ENCODE measurements around the gene NAA50. TPM values are rescaled to one million over a fixed set of nuclear protein-coding genes. Genes with fewer than 3 reads are reported as not detected.

Gene NAA50
- total and polyA plus RNA-seq, 2 donors (not counting 3 experiments of a cell fraction or from before 2014, with no cell fraction given), result 53.1 to 160 TPM

- no peaks in the 10 kb centered on the region for H4K20me1 ChIP-seq (replicated peaks; ENCODE audit: control insufficient read depth, extremely low read depth, insufficient read depth, low read length)
- no peak overlapping the region for H3K9ac ChIP-seq (replicated peaks; ENCODE audit: extremely low read depth, insufficient read depth, low read length)
- TF ChIP-seq FOS (IDR thresholded peaks at IDR 0.05; ENCODE audit: borderline replicate concordance, insufficient read depth, low read length), result no peak
- TF ChIP-seq JUN (IDR thresholded peaks at IDR 0.05; ENCODE audit: borderline replicate concordance, insufficient read depth, insufficient read length, low read depth), result no peak
- no peak for TF ChIP-seq MAX (IDR thresholded peaks at IDR 0.05; ENCODE audit: insufficient read depth, insufficient read length)
- TF ChIP-seq, protein P1, sequence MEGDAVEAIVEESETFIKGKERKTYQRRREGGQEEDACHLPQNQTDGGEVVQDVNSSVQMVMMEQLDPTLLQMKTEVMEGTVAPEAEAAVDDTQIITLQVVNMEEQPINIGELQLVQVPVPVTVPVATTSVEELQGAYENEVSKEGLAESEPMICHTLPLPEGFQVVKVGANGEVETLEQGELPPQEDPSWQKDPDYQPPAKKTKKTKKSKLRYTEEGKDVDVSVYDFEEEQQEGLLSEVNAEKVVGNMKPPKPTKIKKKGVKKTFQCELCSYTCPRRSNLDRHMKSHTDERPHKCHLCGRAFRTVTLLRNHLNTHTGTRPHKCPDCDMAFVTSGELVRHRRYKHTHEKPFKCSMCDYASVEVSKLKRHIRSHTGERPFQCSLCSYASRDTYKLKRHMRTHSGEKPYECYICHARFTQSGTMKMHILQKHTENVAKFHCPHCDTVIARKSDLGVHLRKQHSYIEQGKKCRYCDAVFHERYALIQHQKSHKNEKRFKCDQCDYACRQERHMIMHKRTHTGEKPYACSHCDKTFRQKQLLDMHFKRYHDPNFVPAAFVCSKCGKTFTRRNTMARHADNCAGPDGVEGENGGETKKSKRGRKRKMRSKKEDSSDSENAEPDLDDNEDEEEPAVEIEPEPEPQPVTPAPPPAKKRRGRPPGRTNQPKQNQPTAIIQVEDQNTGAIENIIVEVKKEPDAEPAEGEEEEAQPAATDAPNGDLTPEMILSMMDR (IDR thresholded peaks at IDR 0.05; ENCODE audit: extremely low read depth in 1 of 2, insufficient read depth in 1 of 2, low read depth in 1 of 2, low read length in 2 of 2), result no peak
- TF ChIP-seq MYC (IDR thresholded peaks at IDR 0.05; ENCODE audit: low read depth, low read length), result no peak
- no peak for TF ChIP-seq EZH2 (IDR thresholded peaks at IDR 0.05; ENCODE audit: borderline replicate concordance, low read depth, low read length, severe bottlenecking)
- no peak for TF ChIP-seq POLR2A (IDR thresholded peaks at IDR 0.05; ENCODE audit: low read depth, low read length)
- no peak for TF ChIP-seq GATA2 (IDR thresholded peaks at IDR 0.05; ENCODE audit: insufficient read depth, insufficient read length, low read depth, low read length)
- TF ChIP-seq POLR2AphosphoS5 (IDR thresholded peaks at IDR 0.05; ENCODE audit: insufficient read depth, low read depth, low read length), result no peak
- H3K79me2 ChIP-seq (ENCODE audit: control insufficient read depth, insufficient read depth, low read length), result no peaks in the 10 kb centered on the region
- POLR2A ChIA-PET, result no interaction called here
- H3K36me3 ChIP-seq (ENCODE audit: control insufficient read depth in 2 of 2, extremely low read depth in 1 of 2, insufficient read depth in 2 of 2, low read length in 2 of 2), result peaks cover 1 to 3% of the 10 kb centered on the region in 2 experiments
- no peak overlapping the region for H3K27ac ChIP-seq (ENCODE audit: insufficient read depth, low read depth, low read length)
- no peaks in the 10 kb centered on the region for H3K9me1 ChIP-seq (replicated peaks; ENCODE audit: control insufficient read depth, extremely low read depth, insufficient read depth, low read length)
- FAIRE-seq (no peak), DNase-seq (ENCODE audit: low read depth, low spot score) (no peak)
- no peaks in the 10 kb centered on the region for H3K4me1 ChIP-seq (ENCODE audit: control insufficient read depth, extremely low read depth, insufficient read depth, low read length)
- no TSS peak for BruUV-seq (replicated peaks)
- intact Hi-C loops (cut with micrococcal nuclease) (no loop called here), dilution Hi-C loops (cut with MboI; ENCODE audit: extremely low pct_ligation_motif_present, low sequenced_read_pairs) (no loop called here)
- no peak overlapping the region for H2AFZ ChIP-seq (ENCODE audit: low read depth, low read length)
- no peak overlapping the region for H3K4me2 ChIP-seq (ENCODE audit: insufficient read depth, low read length)
- CTCF ChIA-PET, result interaction anchor here (0.7 kb wide), 1 partner anchor 45 kb away, joined by 4 read pairs; no protein-coding TSS in a partner anchor
- H3K4me3 ChIP-seq (replicated peaks in 1 of 3; ENCODE audit: insufficient read depth in 1 of 3, low read depth in 1 of 3, low read length in 3 of 3), result no peak overlapping the region
- H3K9me3 ChIP-seq (replicated peaks; ENCODE audit: control insufficient read depth, insufficient read depth, low read length), result no peaks in the 10 kb centered on the region
- H3K27me3 ChIP-seq (ENCODE audit: control insufficient read depth in 2 of 2, insufficient read depth in 2 of 2, low read length in 2 of 2), result no peaks in the 10 kb centered on the region
Observed at GRCh38 chr3:113668015-113668414, 78.0 kb downstream of the NAA50 start.

Other genes with a start within 250 kb of the NAA50 start
- 15.0 and 16.7 TPM in 2 replicates for gene SPICE1, start 231.1 kb downstream of the NAA50 start, total RNA-seq
- gene SPICE1, start 231.1 kb downstream of the NAA50 start, polyA plus RNA-seq, result 2.1 and 2.3 TPM in 2 replicates
- not detected in 2 replicates for gene SIDT1, start 213.7 kb downstream of the NAA50 start, total RNA-seq
- 0.03 and 0.07 TPM in 2 replicates for gene SIDT1, start 213.7 kb downstream of the NAA50 start, polyA plus RNA-seq
- 10.5 and 10.9 TPM in 2 replicates for gene USF3, start 49.6 kb downstream of the NAA50 start, total RNA-seq
- gene USF3, start 49.6 kb downstream of the NAA50 start, polyA plus RNA-seq, result 6.5 and 7.0 TPM in 2 replicates
- 94.2 and 96.9 TPM in 2 replicates for gene ATP6V1A, start 786 bp upstream of the NAA50 start, total RNA-seq
- gene ATP6V1A, start 786 bp upstream of the NAA50 start, polyA plus RNA-seq, result 14.9 and 20.9 TPM in 2 replicates
- 17.0 and 24.0 TPM in 2 replicates for gene GRAMD1C, start 92.5 kb upstream of the NAA50 start, total RNA-seq
- 3.1 and 7.0 TPM in 2 replicates for gene GRAMD1C, start 92.5 kb upstream of the NAA50 start, polyA plus RNA-seq
- gene ZDHHC23, start 201.8 kb upstream of the NAA50 start, total RNA-seq, result 1.9 and 3.2 TPM in 2 replicates
- 0.94 and 0.99 TPM in 2 replicates for gene ZDHHC23, start 201.8 kb upstream of the NAA50 start, polyA plus RNA-seq